NCI-H2081 treated with DMSO at 0.1 percent for 48 hours (cell line): ENCODE results near the gene MRPL16.

ENCODE experiments used
- DNase-seq: peaks from one replicate; lab custom pipeline; 2025; lab: John Stamatoyannopoulos, UW

Gene MRPL16

GRCh38 chr11:59770319-59770718 is 40.3 kb downstream of the MRPL16 start:
- DNase-seq: no peak

- DNase-seq: no peak
Observed at GRCh38 chr11:59769828-59770227, 40.8 kb downstream of the MRPL16 start.

GRCh38 chr11:59769111-59769510 is 41.5 kb downstream of the MRPL16 start:
- no peak for DNase-seq

GRCh38 chr11:59767225-59767611 is 43.4 kb downstream of the MRPL16 start:
- DNase-seq: no peak

GRCh38 chr11:59766542-59767224 is 43.9 kb downstream of the MRPL16 start:
- DNase-seq: no peak

- no peak for DNase-seq
Observed at GRCh38 chr11:59765068-59765735, 45.4 kb downstream of the MRPL16 start.

- DNase-seq: no peak
Observed at GRCh38 chr11:59761993-59762392, 48.6 kb downstream of the MRPL16 start.

- DNase-seq: no peak
Observed at GRCh38 chr11:59760771-59761170, 49.8 kb downstream of the MRPL16 start.

- DNase-seq: no peak
Observed at GRCh38 chr11:59759900-59760299, 50.7 kb downstream of the MRPL16 start.

- no peak for DNase-seq
Observed at GRCh38 chr11:59758401-59759037, 52.1 kb downstream of the MRPL16 start.

GRCh38 chr11:59756845-59757244 is 53.7 kb downstream of the MRPL16 start:
- DNase-seq: no peak

GRCh38 chr11:59756558-59756840 is 54.1 kb downstream of the MRPL16 start:
- no peak for DNase-seq
